Gastrocnemius medialis (tissue), 4 donors: ENCODE data around the gene CEND1. TPM values are rescaled to one million over a fixed set of nuclear protein-coding genes. Genes with fewer than 3 reads are reported as not detected.

ENCODE experiments used
- ATAC-seq, 2 donors: fragments of 150-250 bp; one replicate each; pipeline ENCODE4 v1.9.1; 2016
- DNase-seq, 2 donors: peaks; one replicate each; pipeline ENCODE4 v3.0.0-alpha.2; 2019
- H3K27ac ChIP-seq, 4 donors: fragments of 200-600 bp; sonication (generic); 1 replicate in 1 of 4; 2 replicates in 3 of 4; pipeline ENCODE4 v1.5.1; 2016 to 2018; ENCODE audit warnings: mild to moderate bottlenecking in 2 of 4, moderate library complexity in 1 of 4
- H3K27me3 ChIP-seq, 3 donors: fragments of 200-600 bp; sonication (generic) in 2 of 3; 1 replicate in 1 of 3; 2 replicates in 2 of 3; pipeline versions ENCODE4 v1.5.1 to v1.6.0; 2016 to 2019; ENCODE audit warnings: mild to moderate bottlenecking in 1 of 3, moderate library complexity in 1 of 3
- H3K36me3 ChIP-seq, 2 donors: fragments of 200-600 bp; sonication (generic) in 1 of 2; one replicate each; pipeline ENCODE4 v1.5.1; 2017 to 2018
- H3K4me1 ChIP-seq, 2 donors: fragments of 200-600 bp; sonication (generic) in 1 of 2; one replicate each; pipeline ENCODE4 v1.5.1; 2016 to 2017; ENCODE audit warnings: mild to moderate bottlenecking in 2 of 2
- H3K4me3 ChIP-seq, 4 donors: fragments of 200-600 bp; sonication (generic) in 3 of 4; 1 replicate in 1 of 4; 2 replicates in 3 of 4; pipeline ENCODE4 v1.5.1; 2016 to 2019; ENCODE audit warnings: mild to moderate bottlenecking in 2 of 4
- H3K9me3 ChIP-seq, 3 donors: fragments of 200-600 bp; sonication (generic) in 2 of 3; 1 replicate in 1 of 3; 2 replicates in 2 of 3; pipeline ENCODE4 v1.5.1; 2016 to 2019
- CTCF ChIP-seq, 5 experiments: fragments of 450-650 bp in 3 of 5; fragments of 200-600 bp in 2 of 5; sonication (generic) in 2 of 5; IDR thresholded peaks in 4 of 5; conservative IDR thresholded peaks in 1 of 5; 1 replicate in 4 of 5; 2 replicates in 1 of 5; pipeline ENCODE4 v1.5.1; 2016 to 2019; ENCODE audit warnings: antibody characterized with exemption in 5 of 5, mild to moderate bottlenecking in 3 of 5, moderate library complexity in 3 of 5
- POLR2A ChIP-seq, 2 donors: fragments of 450-650 bp; IDR thresholded peaks; one replicate each; pipeline ENCODE4 v1.6.1; 2017; ENCODE audit warnings: antibody characterized with exemption in 2 of 2, mild to moderate bottlenecking in 2 of 2, moderate library complexity in 2 of 2
- in situ Hi-C, 4 donors: fragments of 200-750 bp; cut with MboI; loops; one replicate each; pipeline versions ENCODE4 v1.15.0 to v1.8.0; 2017; ENCODE audit warnings: low sequenced_read_pairs in 4 of 4
- intact Hi-C: fragments of 100-400 bp; cut with DNase I; formaldehyde crosslinking; loops from one replicate; pipeline ENCODE4 v1.15.1; 2023; ENCODE audit warnings: low total_unique reads
- total RNA-seq, 4 donors: library from RNA; depleted of rRNA; stranded (reverse); fragments of >200 nt; gene quantifications; one replicate each; pipeline versions ENCODE4 v1.1.0 to v1.2.3, GENCODE V29; 2016

CEND1 gene
- total RNA-seq, 4 donors from 2014 or later, result 0.20 TPM; not detected in 3

DNA sequence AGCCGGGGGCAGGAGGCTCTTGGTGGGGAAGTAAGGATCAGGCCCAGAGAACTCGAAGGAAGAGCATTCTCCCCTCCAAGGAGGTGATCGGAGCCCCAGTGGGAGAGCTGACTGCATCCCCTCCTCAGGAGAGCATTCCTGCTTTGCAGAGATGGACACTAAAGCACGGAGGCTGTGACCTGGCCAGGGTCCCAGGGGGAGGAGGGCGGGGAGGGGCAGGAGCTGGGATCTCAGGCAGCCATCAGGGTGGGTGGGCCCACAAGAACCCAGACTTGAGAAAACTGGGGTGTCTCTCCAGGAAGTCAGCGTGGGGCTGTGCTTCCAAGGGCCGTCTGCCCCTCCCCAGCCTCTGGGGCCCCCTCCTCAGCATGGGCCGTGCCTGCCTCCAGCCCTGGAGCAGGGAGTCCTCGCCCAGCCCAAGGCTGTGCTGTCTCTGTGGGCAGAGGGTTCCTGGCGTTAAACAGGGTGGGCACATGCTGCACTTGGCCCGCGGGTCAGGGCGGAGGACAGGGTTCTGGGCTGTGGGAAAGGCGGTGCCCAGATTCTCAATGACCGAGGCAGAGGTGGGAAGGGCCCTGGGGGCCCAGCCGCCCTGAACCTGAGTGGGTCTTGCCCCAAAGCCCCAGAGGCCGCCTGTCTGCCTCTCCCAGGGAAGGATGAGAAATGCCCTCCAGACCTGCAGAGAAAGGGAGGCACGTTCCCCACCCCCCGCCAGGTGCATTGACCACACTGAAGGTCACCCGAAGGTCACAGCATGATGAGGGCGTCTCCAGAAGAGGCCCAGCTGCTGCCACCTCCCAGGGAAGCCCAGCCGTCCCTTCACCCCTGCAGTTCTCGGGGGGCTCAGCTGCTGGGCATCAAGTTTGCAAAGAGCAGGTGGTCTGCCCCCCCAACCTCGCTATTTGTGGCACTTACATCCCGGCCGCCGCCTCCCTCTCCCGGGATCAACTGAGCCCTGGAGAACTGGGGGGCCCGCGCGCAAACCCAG is 643 bp downstream of the CEND1 start:
- no peak for DNase-seq
- no peak for TF ChIP-seq CTCF (IDR thresholded peaks at IDR 0.05 in 4 of 5, conservative IDR thresholded peaks at IDR 0.05 in 1 of 5)
- no peak for TF ChIP-seq POLR2A (IDR thresholded peaks at IDR 0.05)
- ATAC-seq, result no peak
- in situ Hi-C loops, result no loop called here
- intact Hi-C loops, result no loop called here
- peaks cover 33 to 46% (median 42%) of the 10 kb centered on the region in 3 donors for H3K27me3 ChIP-seq
- no peak overlapping the region for H3K27ac ChIP-seq
- H3K9me3 ChIP-seq, result no peaks in the 10 kb centered on the region
- H3K4me1 ChIP-seq, result peaks cover 0 to under 1% of the 10 kb centered on the region in 2 donors
- no peak overlapping the region for H3K4me3 ChIP-seq
- no peaks in the 10 kb centered on the region for H3K36me3 ChIP-seq

DNA sequence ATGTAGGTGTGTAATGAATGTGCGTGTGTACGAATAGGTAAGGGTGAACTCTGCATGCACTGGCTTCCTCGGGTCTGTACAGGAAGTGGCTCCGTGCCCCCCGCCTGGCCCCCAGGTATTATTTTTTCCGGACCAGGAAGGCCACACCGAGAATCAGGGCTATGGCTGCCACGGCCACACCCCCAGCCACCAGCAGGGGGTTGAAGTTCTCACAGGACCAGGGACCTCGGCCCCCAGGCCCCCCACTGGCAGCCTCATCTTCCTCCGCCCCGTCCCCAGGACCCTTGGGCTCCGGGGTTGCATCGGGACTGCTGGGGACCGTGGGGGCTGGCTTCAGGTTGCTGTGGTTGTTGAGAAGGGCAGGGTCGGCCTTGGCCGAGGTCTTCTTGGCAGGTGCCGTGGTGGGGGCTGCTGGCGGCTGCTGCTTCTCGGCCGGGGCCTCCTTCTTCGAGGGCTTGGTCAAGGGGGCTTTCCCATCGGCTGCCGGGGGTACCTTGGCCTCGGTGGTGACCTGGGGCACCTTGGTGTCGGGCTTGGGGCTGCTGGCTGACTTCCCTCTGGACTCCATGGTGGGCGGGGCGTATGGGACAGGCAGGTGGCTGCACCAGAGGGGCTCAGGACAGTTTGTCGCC is 1.8 kb downstream of the CEND1 start:
- in situ Hi-C loops, result no loop called here

DNA sequence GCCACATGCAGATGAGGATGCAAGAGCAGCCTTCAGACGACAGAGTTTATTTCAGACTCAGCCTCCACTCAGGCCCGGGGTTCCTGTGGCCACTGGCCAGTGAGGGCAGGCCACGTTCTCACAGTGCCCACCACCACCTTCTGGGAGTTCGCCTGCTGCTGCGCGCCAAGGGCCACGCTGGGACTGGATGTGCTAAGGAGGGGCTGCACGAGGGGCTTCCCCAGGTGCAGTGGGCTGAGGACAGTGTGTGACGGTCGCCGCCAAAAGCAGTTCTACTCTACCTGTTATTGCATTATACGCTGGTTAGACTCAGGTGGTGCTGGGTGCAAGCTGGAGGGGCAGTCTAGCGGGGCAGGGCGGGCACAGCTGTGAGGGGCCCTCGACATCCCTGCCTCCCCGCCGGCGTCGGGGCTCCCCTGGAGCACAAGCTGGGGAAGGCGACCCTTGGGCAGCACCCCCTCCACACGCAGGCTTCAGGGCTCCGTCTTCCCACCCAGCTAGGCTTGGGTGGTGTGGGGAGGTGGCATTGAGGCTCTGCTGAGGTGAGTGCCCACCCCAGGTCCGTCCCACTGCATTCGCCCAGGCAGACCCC is 2.7 kb downstream of the CEND1 start:
- DNase-seq, result no peak
- in situ Hi-C loops, result no loop called here
- Histone ChIP-seq H3K27me3 (peaks cover 29 to 36% (median 29%) of the 10 kb centered on the region in 3 donors), H3K27ac (no peak overlapping the region), H3K9me3 (no peaks in the 10 kb centered on the region), H3K4me1 (peaks cover 11 to 19% of the 10 kb centered on the region in 2 donors), H3K36me3 (no peaks in the 10 kb centered on the region), H3K4me3 (no peak overlapping the region)
- no peak for ATAC-seq
- intact Hi-C loops, result no loop called here
- TF ChIP-seq CTCF (IDR thresholded peaks at IDR 0.05 in 4 of 5, conservative IDR thresholded peaks at IDR 0.05 in 1 of 5) (no peak), POLR2A (IDR thresholded peaks at IDR 0.05) (no peak)

More for the DNA sequence above, 1.8 kb downstream of the CEND1 start:
- DNase-seq (no peak), ATAC-seq (no peak)
- Histone ChIP-seq H3K4me1 (peaks cover 8 to 10% of the 10 kb centered on the region in 2 donors), H3K36me3 (no peaks in the 10 kb centered on the region), H3K9me3 (no peaks in the 10 kb centered on the region), H3K27ac (no peak overlapping the region), H3K27me3 (peaks cover 30 to 37% (median 31%) of the 10 kb centered on the region in 3 donors), H3K4me3 (no peak overlapping the region)
- intact Hi-C loops, result no loop called here
- TF ChIP-seq CTCF (IDR thresholded peaks at IDR 0.05 in 4 of 5, conservative IDR thresholded peaks at IDR 0.05 in 1 of 5) (no peak), POLR2A (IDR thresholded peaks at IDR 0.05) (no peak)

- peaks cover 29 to 33% (median 29%) of the 10 kb centered on the region in 3 donors for H3K27me3 ChIP-seq
- no peak for TF ChIP-seq POLR2A (IDR thresholded peaks at IDR 0.05)
- TF ChIP-seq CTCF (IDR thresholded peaks at IDR 0.05 in 4 of 5, conservative IDR thresholded peaks at IDR 0.05 in 1 of 5), result no peak
- H3K4me1 ChIP-seq, result peaks cover 11 to 19% of the 10 kb centered on the region in 2 donors
- intact Hi-C loops (no loop called here), in situ Hi-C loops (no loop called here)
- H3K27ac ChIP-seq, result no peak overlapping the region
- no peaks in the 10 kb centered on the region for H3K9me3 ChIP-seq
- DNase-seq (no peak), ATAC-seq (no peak)
- no peak overlapping the region for H3K4me3 ChIP-seq
- no peaks in the 10 kb centered on the region for H3K36me3 ChIP-seq
These were observed 3.4 kb downstream of the CEND1 start for GRCh38 chr11:786235-787083.
